Heart left ventricle (tissue), 16 donors: Measurements from ENCODE around the gene TMEM170A. TPM values are rescaled to one million over a fixed set of nuclear protein-coding genes. Genes with fewer than 3 reads are reported as not detected.
"Not testable (repeated sequence)": the region's sequence is repeated elsewhere in the genome, so short reads cannot be mapped to it uniquely, and the experiment has no call there.

ENCODE experiments used
- ATAC-seq, 4 donors: fragments of 200-7000 bp; cut with Tn5 transposase; one replicate each; pipeline ENCODE4 v1.9.1; 2020 to 2022; ENCODE audit warnings: moderate library complexity in 4 of 4, mild to moderate bottlenecking in 3 of 4, moderate number of reproducible peaks in 1 of 4
- DNase-seq, 5 donors: peaks; one replicate each; pipeline ENCODE4 v3.0.0-alpha.2; 2020
- H3K27ac ChIP-seq, 12 donors: fragments of 200-600 bp; sonication (generic) in 4 of 12; one replicate each; pipeline versions ENCODE4 v1.5.0 to v1.8.0; 2016 to 2022; ENCODE audit warnings: mild to moderate bottlenecking in 2 of 12
- H3K27me3 ChIP-seq, 9 donors: fragments of 200-600 bp; sonication (generic) in 2 of 9; one replicate each; pipeline versions ENCODE4 v1.5.1 to v1.8.0; 2016 to 2022; ENCODE audit warnings: mild to moderate bottlenecking in 3 of 9
- H3K36me3 ChIP-seq, 9 donors: fragments of 200-600 bp; sonication (generic) in 2 of 9; one replicate each; pipeline versions ENCODE4 v1.5.0 to v1.8.0; 2018 to 2022; ENCODE audit warnings: mild to moderate bottlenecking in 2 of 9
- H3K4me1 ChIP-seq, 12 donors: fragments of 200-600 bp; sonication (generic) in 4 of 12; one replicate each; pipeline versions ENCODE4 v1.5.0 to v1.8.0; 2016 to 2022; ENCODE audit warnings: mild to moderate bottlenecking in 3 of 12
- H3K4me3 ChIP-seq, 12 donors: fragments of 200-600 bp; sonication (generic) in 4 of 12; one replicate each; pipeline versions ENCODE4 v1.5.0 to v1.8.0; 2017 to 2022; ENCODE audit warnings: mild to moderate bottlenecking in 9 of 12, moderate library complexity in 4 of 12
- H3K9me3 ChIP-seq, 12 donors: fragments of 200-600 bp; sonication (generic) in 4 of 12; one replicate each; pipeline versions ENCODE4 v1.5.0 to v1.8.0; 2016 to 2022; ENCODE audit warnings: mild to moderate bottlenecking in 1 of 12
- POLR2A ChIP-seq, 2 donors: fragments of 450-650 bp; IDR thresholded peaks; one replicate each; pipeline ENCODE4 v1.6.1; 2017; ENCODE audit warnings: antibody characterized with exemption in 2 of 2, mild to moderate bottlenecking in 2 of 2, moderate library complexity in 2 of 2
- WGBS, 4 donors: extraction: QIAGEN DNeasy Blood & Tissue Kit in 2 of 4; methylation state at CpG; one replicate each; pipeline versions ENCODE4 v1.1.5 to v1.1.7; 2013 to 2018; 5-methylcytosine and 5-hydroxymethylcytosine counted together
- intact Hi-C, 10 donors: fragments of 100-400 bp; cut with DNase I; formaldehyde crosslinking; loops; one replicate each; pipeline versions ENCODE4 v1.11.1 to v1.14.2; 2022
- polyA plus RNA-seq, 2 donors: library from polyadenylated mRNA; stranded (reverse); fragments of 200-250 nt; gene quantifications; one replicate each; pipeline ENCODE4 v1.2.3, GENCODE V29; 2013
- total RNA-seq, 9 donors: library from RNA; depleted of rRNA in 2 of 9; stranded (reverse); fragments of >200 nt in 2 of 9; fragmentation: NEBNext Ultra II Directional in 3 of 9; extraction: Animal tissue kit (Norgen Biotek cat#: 25700) in 3 of 9; gene quantifications; one replicate each; pipeline versions ENCODE4 v1.1.0 to v1.2.4, GENCODE V29; 2016 to 2023
- TF ChIP-seq, protein P1 (sequence below), 12 donors: fragments of 200-600 bp; sonication (generic) in 4 of 12; IDR thresholded peaks; one replicate each; pipeline versions ENCODE4 v1.5.0 to v1.8.0; 2018 to 2022; ENCODE audit warnings: antibody characterized with exemption in 12 of 12, mild to moderate bottlenecking in 5 of 12
- donor health status: ischemic (EF 13 %, LVEDD 7.1; RV severe dilation, severe dysfunction).
- donor health status: healthy with polysubstance abuse.
- donor health status: DM: no; HTN: yes; CAD: no.
- donor health status: DM: no; HTN: no; CAD: no.
- donor health status: ischemic (EF 25% LVEDD 6.9; RV normal size, moderate dysfunction).
- donor health status: ischemic (EF 25% LVEDD 5.7; RV mildly dilated, moderate dysfunction).
- donor health status: healthy.
- donor health status: DM: yes; HTN: yes; CAD: no.
- donor health status: ischemic (EF 35%, LVEDD 5.7; RV mildly dilated, moderate dysfunction).
- donor health status: nonischemic (EF 11% LVEDD 7.7; RV severe dilation, severe dysfunction).
- donor health status: DM: yes; HTN: yes; CAD: no.
- donor health status: PGD.
- donor health status: ischemic (EF 29% LVEDD 5.4; RV normal size, mild dysfunction).
- donor health status: nonischemic (EF 23%, LVEDD 6.1; RV moderate dilation, normal function).

Gene TMEM170A
- total and polyA plus RNA-seq, 11 donors = 4.3 to 14.6 (median 9.2) TPM

DNA sequence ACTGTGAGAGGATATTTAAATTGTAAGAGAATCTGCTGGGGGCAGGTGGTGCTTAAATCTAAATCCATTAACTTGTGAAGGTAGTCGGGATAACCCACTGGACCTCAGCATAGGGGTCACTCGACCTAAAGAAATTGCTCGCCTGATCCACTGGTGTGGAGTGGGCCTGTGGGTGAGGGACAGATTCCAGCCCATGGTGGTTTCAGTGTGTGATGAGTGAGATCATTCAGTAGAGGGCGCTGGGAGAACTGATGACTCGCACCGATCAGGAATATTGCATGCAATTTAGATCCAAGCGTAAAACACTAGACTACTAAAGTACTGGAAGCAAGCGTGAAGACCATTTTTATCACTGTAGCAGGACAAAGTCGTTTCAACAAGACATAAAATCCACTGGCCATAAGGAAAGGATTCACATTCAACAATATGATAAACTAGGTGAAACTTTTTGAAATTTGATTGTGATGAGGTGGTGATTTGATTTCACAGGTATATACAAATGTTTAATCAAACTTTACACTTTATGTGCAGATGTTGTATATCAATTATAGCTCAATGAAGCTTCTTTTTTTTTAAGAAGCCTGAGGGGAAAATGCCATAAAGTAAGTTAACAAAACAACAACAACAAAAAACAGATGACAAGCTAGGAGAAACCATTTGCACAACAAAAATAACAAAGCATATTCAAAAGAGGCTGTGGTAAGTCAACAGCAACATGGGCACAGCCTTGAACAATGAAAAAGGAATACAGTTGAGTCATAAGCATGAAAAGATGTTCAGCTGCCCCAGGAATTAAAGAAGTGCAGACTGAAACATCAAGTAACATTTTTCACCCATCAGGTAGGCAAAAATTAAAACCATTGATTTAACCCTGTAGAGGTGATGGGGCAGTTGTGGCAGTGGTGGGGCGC lies 7.5 kb upstream of the TMEM170A start:
- TF ChIP-seq, protein P1, sequence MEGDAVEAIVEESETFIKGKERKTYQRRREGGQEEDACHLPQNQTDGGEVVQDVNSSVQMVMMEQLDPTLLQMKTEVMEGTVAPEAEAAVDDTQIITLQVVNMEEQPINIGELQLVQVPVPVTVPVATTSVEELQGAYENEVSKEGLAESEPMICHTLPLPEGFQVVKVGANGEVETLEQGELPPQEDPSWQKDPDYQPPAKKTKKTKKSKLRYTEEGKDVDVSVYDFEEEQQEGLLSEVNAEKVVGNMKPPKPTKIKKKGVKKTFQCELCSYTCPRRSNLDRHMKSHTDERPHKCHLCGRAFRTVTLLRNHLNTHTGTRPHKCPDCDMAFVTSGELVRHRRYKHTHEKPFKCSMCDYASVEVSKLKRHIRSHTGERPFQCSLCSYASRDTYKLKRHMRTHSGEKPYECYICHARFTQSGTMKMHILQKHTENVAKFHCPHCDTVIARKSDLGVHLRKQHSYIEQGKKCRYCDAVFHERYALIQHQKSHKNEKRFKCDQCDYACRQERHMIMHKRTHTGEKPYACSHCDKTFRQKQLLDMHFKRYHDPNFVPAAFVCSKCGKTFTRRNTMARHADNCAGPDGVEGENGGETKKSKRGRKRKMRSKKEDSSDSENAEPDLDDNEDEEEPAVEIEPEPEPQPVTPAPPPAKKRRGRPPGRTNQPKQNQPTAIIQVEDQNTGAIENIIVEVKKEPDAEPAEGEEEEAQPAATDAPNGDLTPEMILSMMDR (IDR thresholded peaks at IDR 0.05) = peak; percentile 57 to 84 (median 74)
- TF ChIP-seq POLR2A (IDR thresholded peaks at IDR 0.05) = no peak
- Histone ChIP-seq H3K27ac (no peak overlapping the region), H3K36me3 (no peaks in the 10 kb centered on the region), H3K4me1 (no peaks in the 10 kb centered on the region), H3K4me3 (no peak overlapping the region), H3K27me3 (no peaks in the 10 kb centered on the region), H3K9me3 (no peaks in the 10 kb centered on the region)
- WGBS, 4 donors = 12 to 17% (median 14%) methylated on average over 9 to 10 of the region's 10 CpGs
- intact Hi-C loops = loop anchor here (1.0 to 10.0 kb wide), 17 partner anchors 45 to 293 kb away; partner anchors contain the start of genes ADAT1 (in 3 of the 10) and TMEM231 (in 1 of the 10)
- DNase-seq (peak in 4 of 5 donors; percentile 46 to 56 (median 52)), ATAC-seq (peak; percentile 87 to 98 (median 94))

GRCh38 chr16:75466760-75467159 lies 2.3 kb upstream of the TMEM170A start:
- 77 to 93% (median 83%) methylated on average over 2 of the region's 2 CpGs for WGBS, 4 donors
- peaks cover 0 to 22% (median 10%) of the 10 kb centered on the region in 12 donors for H3K4me1 ChIP-seq
- intact Hi-C loops = loop anchor here in 3 of 10 donors (10.0 kb wide), 2 partner anchors 158 to 272 kb away; partner anchors contain the start of gene ADAT1 (in 2 of the 3)
- TF ChIP-seq, protein P1 (IDR thresholded peaks at IDR 0.05) = no peak
- no peak for TF ChIP-seq POLR2A (IDR thresholded peaks at IDR 0.05)
- H3K9me3 ChIP-seq = no peaks in the 10 kb centered on the region
- no peak for ATAC-seq
- H3K36me3 ChIP-seq = no peaks in the 10 kb centered on the region
- DNase-seq = no peak
- no peak overlapping the region for H3K4me3 ChIP-seq
- no peak overlapping the region for H3K27ac ChIP-seq
- H3K27me3 ChIP-seq = no peaks in the 10 kb centered on the region

GRCh38 chr16:75463389-75464121 lies 934 bp downstream of the TMEM170A start:
- WGBS, 4 donors = 2 to 4% (median 3%) methylated on average over 14 to 39 of the region's 39 CpGs
- Histone ChIP-seq H3K27ac (peak overlapping the region; percentile 84 to 100 (median 96)), H3K4me1 (peaks cover 0 to 41% (median 13%) of the 10 kb centered on the region in 12 donors), H3K4me3 (peak overlapping the region; percentile 67 to 100 (median 90))
- H3K27me3 ChIP-seq, H3K36me3 ChIP-seq, H3K9me3 ChIP-seq: not testable (repeated sequence)
- intact Hi-C loops = loop anchor here in 5 of 10 donors (1.0 to 10.0 kb wide), 5 partner anchors 30 to 269 kb away; partner anchors contain the start of genes ADAT1 (in 2 of the 5), CFDP1 (in 1 of the 5) and TMEM231 (in 1 of the 5)
- peak in 2 of 4 donors; percentile 23 for ATAC-seq
- DNase-seq = peak in 2 of 5 donors; percentile 41 to 77

DNA sequence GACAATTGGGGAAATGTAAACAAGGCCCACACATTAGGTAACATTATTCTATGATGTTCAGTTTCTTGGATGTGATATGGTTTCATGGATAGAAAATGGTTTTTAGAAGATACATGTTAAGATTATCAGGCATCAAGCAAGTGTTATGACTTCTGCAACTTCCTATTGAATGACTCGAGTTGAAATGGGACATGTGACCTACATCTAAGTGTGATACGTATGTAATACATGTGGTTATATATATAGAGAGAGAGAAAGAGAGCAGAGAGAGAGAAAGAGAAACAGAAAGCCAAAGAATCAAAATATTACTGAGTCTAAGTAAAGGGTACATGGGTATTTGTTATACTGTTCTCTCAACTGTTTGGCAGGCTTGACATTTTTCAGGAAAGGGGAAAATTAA lies 1.7 kb downstream of the TMEM170A start:
- intact Hi-C loops = loop anchor here in 3 of 10 donors (10.0 kb wide), 2 partner anchors 162 to 268 kb away; partner anchors contain the start of gene ADAT1 (in 2 of the 3)
- DNase-seq (no peak), ATAC-seq (no peak)
- TF ChIP-seq POLR2A (IDR thresholded peaks at IDR 0.05) = no peak
- TF ChIP-seq, protein P1 (IDR thresholded peaks at IDR 0.05) = no peak
- no peaks in the 10 kb centered on the region for H3K36me3 ChIP-seq
- no peaks in the 10 kb centered on the region for H3K9me3 ChIP-seq
- peak overlapping the region in 8 of 12 donors; percentile 3 to 100 (median 85) for H3K4me3 ChIP-seq
- 8 to 19% (median 15%) methylated on average over 2 of the region's 2 CpGs for WGBS, 4 donors
- H3K4me1 ChIP-seq = peaks cover 0 to 41% (median 13%) of the 10 kb centered on the region in 12 donors
- H3K27me3 ChIP-seq = no peaks in the 10 kb centered on the region
- H3K27ac ChIP-seq = no peak overlapping the region
